HL-60/S4 treated with phorbol 12-myristate 13-acetate at 8.2 ng/mL for 4 days and 3 days (cell line): ENCODE results near the gene TMEM63C.

Source experiments
- in situ Hi-C: fragments of 300-500 bp; cut with MboI; formaldehyde crosslinking; loops from 2 replicates; pipeline ENCODE4 v1.15.0; 2022; ENCODE audit warnings: low sequenced_read_pairs

The TMEM63C gene

GRCh38 chr14:77303417-77304156, 122.0 kb downstream of the TMEM63C start:
- in situ Hi-C loops = loop anchor here (25.0 kb wide), 2 partner anchors 166 to 441 kb away; partner anchors contain the start of gene ZDHHC22

DNA sequence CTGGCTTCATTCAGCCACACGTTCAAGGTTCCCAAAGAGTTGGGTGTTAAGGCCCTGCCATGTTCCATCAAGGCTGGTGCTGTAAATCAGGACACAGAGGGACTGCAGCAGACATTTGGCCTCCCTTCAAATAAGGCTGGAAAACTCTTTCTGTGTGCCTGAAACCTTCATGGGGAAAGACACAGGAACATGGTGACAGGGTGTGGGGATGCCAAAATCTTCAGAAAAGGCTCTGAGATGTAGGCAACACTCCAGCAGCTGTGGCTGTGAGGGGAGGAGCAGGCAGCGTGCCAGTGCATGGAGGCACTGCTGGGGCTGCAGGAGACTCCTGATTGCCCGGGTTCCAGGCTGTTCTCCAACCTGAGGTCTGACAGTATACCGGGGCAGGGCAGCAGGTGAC, 124.1 kb downstream of the TMEM63C start:
- in situ Hi-C loops = loop anchor here (25.0 kb wide), 2 partner anchors 168 to 443 kb away; partner anchors contain the start of gene ZDHHC22

DNA sequence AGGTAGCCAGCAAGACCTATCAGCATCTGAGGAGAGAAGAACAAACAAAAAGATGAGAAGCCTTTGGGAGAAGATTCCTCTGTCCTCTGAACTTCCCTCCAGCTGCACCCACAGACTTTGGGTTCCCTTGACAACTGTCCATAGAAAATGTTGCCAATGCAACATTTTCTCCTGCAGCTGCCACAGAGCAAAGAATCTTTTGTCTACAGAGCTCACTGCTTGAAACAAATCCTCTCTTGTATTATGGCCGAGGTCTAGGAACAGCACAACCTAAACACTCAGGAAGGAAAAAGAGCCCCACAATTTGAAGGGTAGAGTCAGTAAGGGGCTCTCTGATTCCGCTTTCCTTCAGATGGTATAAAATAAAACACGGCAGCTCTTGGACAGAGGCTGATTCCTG, 124.8 kb downstream of the TMEM63C start:
- in situ Hi-C loops = loop anchor here (25.0 kb wide), 2 partner anchors 169 to 444 kb away; partner anchors contain the start of gene ZDHHC22

- in situ Hi-C loops = loop anchor here (25.0 kb wide), 2 partner anchors 170 to 445 kb away; partner anchors contain the start of gene ZDHHC22
Observed at GRCh38 chr14:77306851-77307496, 125.4 kb downstream of the TMEM63C start.
